Neural progenitor cell (in vitro differentiated cells): ENCODE data around the gene DDIAS.

ENCODE experiments used
- EZH2 ChIP-seq: fragments of 200-600 bp; sonication (generic); IDR thresholded peaks from 2 replicates; pipeline ENCODE4 v1.6.1; 2017; ENCODE audit warnings: antibody characterized with exemption, mild to moderate bottlenecking, moderate library complexity
- TF ChIP-seq, protein P1 (sequence below): fragments of 200-600 bp; sonication (generic); IDR thresholded peaks from 2 replicates; pipeline ENCODE4 v1.5.1; 2017; ENCODE audit warnings: antibody characterized with exemption, mild to moderate bottlenecking

DNA sequence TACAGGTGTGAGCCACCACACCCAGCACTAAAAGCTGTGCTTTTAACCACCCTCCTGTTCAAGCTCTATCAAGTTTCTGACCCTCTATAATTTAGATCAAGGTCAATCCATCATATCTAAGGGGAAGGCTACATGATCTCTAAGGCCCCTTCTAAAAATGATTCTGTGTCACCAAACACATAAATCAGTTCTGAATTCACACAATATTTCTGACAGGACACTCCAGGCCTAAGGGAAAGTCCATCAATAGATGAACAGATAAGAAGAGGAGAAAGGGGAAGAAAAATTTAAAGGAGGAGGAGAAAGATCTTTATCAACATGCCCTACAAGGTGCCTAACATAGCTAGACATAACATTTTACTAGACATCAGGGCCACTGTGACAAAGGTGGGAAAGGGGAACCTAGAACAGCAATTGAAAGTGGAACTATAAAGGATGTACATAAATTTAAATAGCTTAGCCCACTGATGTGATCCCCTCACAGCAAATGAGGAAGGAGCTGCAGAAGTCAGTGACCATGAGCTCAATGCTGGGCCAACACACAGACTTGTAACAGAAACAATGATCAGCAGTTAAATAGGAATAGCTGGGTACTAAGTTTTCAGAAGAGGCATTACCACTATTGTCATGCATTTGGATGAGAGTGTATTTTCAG, 6.0 kb upstream of the DDIAS start:
- no peak for TF ChIP-seq EZH2
- TF ChIP-seq, protein P1, sequence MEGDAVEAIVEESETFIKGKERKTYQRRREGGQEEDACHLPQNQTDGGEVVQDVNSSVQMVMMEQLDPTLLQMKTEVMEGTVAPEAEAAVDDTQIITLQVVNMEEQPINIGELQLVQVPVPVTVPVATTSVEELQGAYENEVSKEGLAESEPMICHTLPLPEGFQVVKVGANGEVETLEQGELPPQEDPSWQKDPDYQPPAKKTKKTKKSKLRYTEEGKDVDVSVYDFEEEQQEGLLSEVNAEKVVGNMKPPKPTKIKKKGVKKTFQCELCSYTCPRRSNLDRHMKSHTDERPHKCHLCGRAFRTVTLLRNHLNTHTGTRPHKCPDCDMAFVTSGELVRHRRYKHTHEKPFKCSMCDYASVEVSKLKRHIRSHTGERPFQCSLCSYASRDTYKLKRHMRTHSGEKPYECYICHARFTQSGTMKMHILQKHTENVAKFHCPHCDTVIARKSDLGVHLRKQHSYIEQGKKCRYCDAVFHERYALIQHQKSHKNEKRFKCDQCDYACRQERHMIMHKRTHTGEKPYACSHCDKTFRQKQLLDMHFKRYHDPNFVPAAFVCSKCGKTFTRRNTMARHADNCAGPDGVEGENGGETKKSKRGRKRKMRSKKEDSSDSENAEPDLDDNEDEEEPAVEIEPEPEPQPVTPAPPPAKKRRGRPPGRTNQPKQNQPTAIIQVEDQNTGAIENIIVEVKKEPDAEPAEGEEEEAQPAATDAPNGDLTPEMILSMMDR: no peak
